Heart left ventricle (tissue), 16 donors: ENCODE results near the gene NKAIN2. TPM values are rescaled to one million over a fixed set of nuclear protein-coding genes. Genes with fewer than 3 reads are reported as not detected.

Experiments
- ATAC-seq, 4 donors: fragments of 200-7000 bp; cut with Tn5 transposase; one replicate each; pipeline ENCODE4 v1.9.1; 2020 to 2022; ENCODE audit warnings: moderate library complexity in 4 of 4, mild to moderate bottlenecking in 3 of 4, moderate number of reproducible peaks in 1 of 4
- DNase-seq, 5 donors: peaks; one replicate each; pipeline ENCODE4 v3.0.0-alpha.2; 2020
- H3K27ac ChIP-seq, 12 donors: fragments of 200-600 bp; sonication (generic) in 4 of 12; one replicate each; pipeline versions ENCODE4 v1.5.0 to v1.8.0; 2016 to 2022; ENCODE audit warnings: mild to moderate bottlenecking in 2 of 12
- H3K27me3 ChIP-seq, 9 donors: fragments of 200-600 bp; sonication (generic) in 2 of 9; one replicate each; pipeline versions ENCODE4 v1.5.1 to v1.8.0; 2016 to 2022; ENCODE audit warnings: mild to moderate bottlenecking in 3 of 9
- H3K36me3 ChIP-seq, 9 donors: fragments of 200-600 bp; sonication (generic) in 2 of 9; one replicate each; pipeline versions ENCODE4 v1.5.0 to v1.8.0; 2018 to 2022; ENCODE audit warnings: mild to moderate bottlenecking in 2 of 9
- H3K4me1 ChIP-seq, 12 donors: fragments of 200-600 bp; sonication (generic) in 4 of 12; one replicate each; pipeline versions ENCODE4 v1.5.0 to v1.8.0; 2016 to 2022; ENCODE audit warnings: mild to moderate bottlenecking in 3 of 12
- H3K4me3 ChIP-seq, 12 donors: fragments of 200-600 bp; sonication (generic) in 4 of 12; one replicate each; pipeline versions ENCODE4 v1.5.0 to v1.8.0; 2017 to 2022; ENCODE audit warnings: mild to moderate bottlenecking in 9 of 12, moderate library complexity in 4 of 12
- H3K9me3 ChIP-seq, 12 donors: fragments of 200-600 bp; sonication (generic) in 4 of 12; one replicate each; pipeline versions ENCODE4 v1.5.0 to v1.8.0; 2016 to 2022; ENCODE audit warnings: mild to moderate bottlenecking in 1 of 12
- CTCF ChIP-seq, 12 donors: fragments of 200-600 bp; sonication (generic) in 4 of 12; IDR thresholded peaks; one replicate each; pipeline versions ENCODE4 v1.5.0 to v1.8.0; 2018 to 2022; ENCODE audit warnings: antibody characterized with exemption in 12 of 12, mild to moderate bottlenecking in 5 of 12
- POLR2A ChIP-seq, 2 donors: fragments of 450-650 bp; IDR thresholded peaks; one replicate each; pipeline ENCODE4 v1.6.1; 2017; ENCODE audit warnings: antibody characterized with exemption in 2 of 2, mild to moderate bottlenecking in 2 of 2, moderate library complexity in 2 of 2
- WGBS, 4 donors: extraction: QIAGEN DNeasy Blood & Tissue Kit in 2 of 4; methylation state at CpG; one replicate each; pipeline versions ENCODE4 v1.1.5 to v1.1.7; 2013 to 2018; 5-methylcytosine and 5-hydroxymethylcytosine counted together
- intact Hi-C, 10 donors: fragments of 100-400 bp; cut with DNase I; formaldehyde crosslinking; loops; one replicate each; pipeline versions ENCODE4 v1.11.1 to v1.14.2; 2022
- polyA plus RNA-seq, 2 donors: library from polyadenylated mRNA; stranded (reverse); fragments of 200-250 nt; gene quantifications; one replicate each; pipeline ENCODE4 v1.2.3, GENCODE V29; 2013
- total RNA-seq, 9 donors: library from RNA; depleted of rRNA in 2 of 9; stranded (reverse); fragments of >200 nt in 2 of 9; fragmentation: NEBNext Ultra II Directional in 3 of 9; extraction: Animal tissue kit (Norgen Biotek cat#: 25700) in 3 of 9; gene quantifications; one replicate each; pipeline versions ENCODE4 v1.1.0 to v1.2.4, GENCODE V29; 2016 to 2023
- donor health status: ischemic (EF 13 %, LVEDD 7.1; RV severe dilation, severe dysfunction).
- donor health status: healthy with polysubstance abuse.
- donor health status: DM: no; HTN: yes; CAD: no.
- donor health status: DM: no; HTN: no; CAD: no.
- donor health status: ischemic (EF 25% LVEDD 6.9; RV normal size, moderate dysfunction).
- donor health status: ischemic (EF 25% LVEDD 5.7; RV mildly dilated, moderate dysfunction).
- donor health status: healthy.
- donor health status: DM: yes; HTN: yes; CAD: no.
- donor health status: ischemic (EF 35%, LVEDD 5.7; RV mildly dilated, moderate dysfunction).
- donor health status: nonischemic (EF 11% LVEDD 7.7; RV severe dilation, severe dysfunction).
- donor health status: DM: yes; HTN: yes; CAD: no.
- donor health status: PGD.
- donor health status: ischemic (EF 29% LVEDD 5.4; RV normal size, mild dysfunction).
- donor health status: nonischemic (EF 23%, LVEDD 6.1; RV moderate dilation, normal function).

Gene NKAIN2
- total and polyA plus RNA-seq, 11 donors, result 0.19 to 0.83 (median 0.33) TPM; not detected in 2

DNA sequence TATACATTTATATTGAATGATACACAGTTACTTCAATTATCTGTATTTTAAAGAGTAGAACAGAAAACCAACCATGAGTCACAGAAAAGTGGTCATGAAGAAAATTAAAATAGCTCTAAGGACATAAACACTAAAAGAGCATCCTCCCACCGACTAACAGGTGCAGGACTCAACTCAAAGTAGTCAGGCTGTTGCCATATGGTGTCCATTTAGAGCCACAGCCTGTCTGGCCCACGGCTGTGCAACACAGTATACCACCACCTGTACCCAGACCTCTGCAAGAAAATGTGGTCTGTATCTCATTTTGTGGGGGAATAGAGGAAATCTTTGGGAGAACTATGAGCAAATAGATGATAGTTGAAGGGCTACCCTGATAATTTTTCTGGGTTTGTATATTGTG, 708.8 kb downstream of the NKAIN2 start:
- Histone ChIP-seq H3K36me3 (no peaks in the 10 kb centered on the region), H3K4me3 (no peak overlapping the region), H3K4me1 (no peaks in the 10 kb centered on the region), H3K9me3 (no peaks in the 10 kb centered on the region), H3K27me3 (no peaks in the 10 kb centered on the region), H3K27ac (no peak overlapping the region)
- intact Hi-C loops, result no loop called here
- DNase-seq, result no peak
- ATAC-seq, result no peak
- TF ChIP-seq POLR2A (IDR thresholded peaks at IDR 0.05) (no peak), CTCF (IDR thresholded peaks at IDR 0.05) (no peak)
- WGBS, 4 donors, result 70 to 80% (median 75%) methylated on average over 2 of the region's 2 CpGs

DNA sequence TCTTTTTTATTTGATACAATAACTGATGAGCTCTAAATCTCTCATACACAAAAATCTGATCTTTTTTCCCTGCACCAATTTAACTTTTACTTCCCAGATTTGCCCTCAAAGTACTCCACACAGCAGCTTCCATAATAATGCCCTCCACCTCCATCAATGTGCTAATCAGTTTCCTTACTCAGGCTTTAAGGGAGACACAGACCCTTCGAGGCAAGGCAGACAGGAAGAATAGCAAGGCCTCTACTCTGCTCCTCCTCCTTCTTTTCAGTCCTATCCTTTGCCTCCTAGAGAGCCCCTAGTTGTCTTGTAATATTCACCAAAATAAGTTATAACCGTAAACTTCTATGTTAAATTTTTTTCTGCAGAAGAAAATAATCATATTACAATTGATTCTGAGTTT, 713.7 kb downstream of the NKAIN2 start:
- Histone ChIP-seq H3K9me3 (no peaks in the 10 kb centered on the region), H3K27me3 (no peaks in the 10 kb centered on the region), H3K36me3 (no peaks in the 10 kb centered on the region), H3K4me3 (no peak overlapping the region), H3K27ac (no peak overlapping the region), H3K4me1 (no peaks in the 10 kb centered on the region)
- intact Hi-C loops, result no loop called here
- WGBS, 4 donors, result 56 to 64% (median 61%) methylated on average over 2 of the region's 2 CpGs
- ATAC-seq (no peak), DNase-seq (no peak)
- no peak for TF ChIP-seq CTCF (IDR thresholded peaks at IDR 0.05)
- TF ChIP-seq POLR2A (IDR thresholded peaks at IDR 0.05), result no peak

DNA sequence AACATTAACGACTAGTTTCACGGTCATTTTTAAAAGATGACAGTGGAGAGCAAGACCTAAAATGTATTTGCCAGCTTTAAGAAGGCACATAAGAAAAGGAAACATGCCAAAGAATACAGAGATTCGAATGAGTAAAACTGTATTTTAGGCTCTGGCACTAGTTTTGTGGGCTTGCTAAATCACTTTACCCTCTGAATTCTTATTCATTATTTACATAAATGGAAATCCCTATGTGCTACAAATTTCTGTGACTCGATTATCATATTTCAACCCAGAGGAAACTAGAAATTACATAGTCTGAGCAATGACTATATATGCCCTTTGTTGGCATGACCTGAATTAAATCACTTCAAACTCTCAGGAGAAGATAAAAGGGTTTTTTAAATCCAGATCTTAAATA, 716.8 kb downstream of the NKAIN2 start:
- Histone ChIP-seq H3K27ac (no peak overlapping the region), H3K9me3 (no peaks in the 10 kb centered on the region), H3K4me3 (no peak overlapping the region), H3K4me1 (no peaks in the 10 kb centered on the region), H3K27me3 (no peaks in the 10 kb centered on the region), H3K36me3 (no peaks in the 10 kb centered on the region)
- DNase-seq (no peak), ATAC-seq (no peak)
- intact Hi-C loops, result no loop called here
- WGBS, 4 donors, result 74 to 79% (median 76%) methylated on average over 4 of the region's 4 CpGs
- TF ChIP-seq CTCF (IDR thresholded peaks at IDR 0.05) (no peak), POLR2A (IDR thresholded peaks at IDR 0.05) (no peak)

- no peaks in the 10 kb centered on the region for H3K36me3 ChIP-seq
- intact Hi-C loops, result no loop called here
- DNase-seq (no peak), ATAC-seq (no peak)
- TF ChIP-seq CTCF (IDR thresholded peaks at IDR 0.05) (no peak), POLR2A (IDR thresholded peaks at IDR 0.05) (no peak)
- H3K27ac ChIP-seq, result no peak overlapping the region
- no peaks in the 10 kb centered on the region for H3K27me3 ChIP-seq
- H3K4me1 ChIP-seq, result no peaks in the 10 kb centered on the region
- no peaks in the 10 kb centered on the region for H3K9me3 ChIP-seq
- WGBS, 4 donors, result 85 to 90% (median 87%) methylated on average over 4 of the region's 4 CpGs
- H3K4me3 ChIP-seq, result no peak overlapping the region
Observed at GRCh38 chr6:124522335-124522734, 718.7 kb downstream of the NKAIN2 start.
